Gastroesophageal sphincter (tissue), 3 donors: ENCODE data around the gene NR2E3.

Source experiments
- EP300 ChIP-seq: sonication (generic); formaldehyde crosslinking; IDR thresholded peaks from one replicate; pipeline ENCODE4 v1.6.1; 2017; ENCODE audit warnings: antibody characterized with exemption, mild to moderate bottlenecking
- POLR2A ChIP-seq, 2 donors: fragments of 450-650 bp; IDR thresholded peaks; one replicate each; pipeline ENCODE4 v1.6.1; 2017; ENCODE audit warnings: antibody characterized with exemption in 2 of 2, mild to moderate bottlenecking in 2 of 2, moderate library complexity in 1 of 2
- POLR2AphosphoS5 ChIP-seq: sonication (generic); formaldehyde crosslinking; IDR thresholded peaks from one replicate; pipeline ENCODE4 v1.6.1; 2017; ENCODE audit warnings: antibody characterized with exemption
- TF ChIP-seq, protein P1 (sequence below), 4 experiments: fragments of 200-600 bp in 2 of 4; fragments of 450-650 bp in 2 of 4; sonication (generic) in 1 of 4; IDR thresholded peaks; one replicate each; pipeline ENCODE4 v1.5.1; 2017 to 2019; ENCODE audit warnings: antibody characterized with exemption in 4 of 4, mild to moderate bottlenecking in 2 of 4, moderate library complexity in 2 of 4

DNA sequence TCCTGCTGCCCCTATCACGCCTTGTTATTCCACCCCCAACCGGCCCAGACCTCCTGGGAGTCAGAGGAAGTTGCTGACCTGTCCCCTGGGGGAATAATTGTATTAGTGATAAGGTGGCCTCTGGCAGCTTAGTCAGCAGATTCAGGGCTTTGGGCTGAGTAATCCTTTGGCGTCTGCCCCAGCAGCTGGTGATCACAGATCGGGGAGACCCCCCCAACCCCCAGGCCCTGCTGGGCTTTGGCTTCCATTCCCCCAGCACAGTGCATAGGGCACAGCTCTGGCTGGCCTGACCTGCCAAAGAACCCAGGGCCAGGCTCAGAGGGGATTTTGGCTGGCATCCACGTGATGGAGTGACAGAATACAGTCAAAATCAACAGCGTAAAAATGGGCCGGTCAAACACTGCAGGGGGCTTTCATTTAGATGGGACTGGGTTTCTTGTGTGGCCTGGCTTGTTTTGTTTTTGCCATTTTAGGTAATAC, 3.9 kb upstream of the NR2E3 start:
- TF ChIP-seq EP300 (no peak), POLR2A (IDR thresholded peaks at IDR 0.05) (no peak), POLR2AphosphoS5 (no peak)
- TF ChIP-seq, protein P1, sequence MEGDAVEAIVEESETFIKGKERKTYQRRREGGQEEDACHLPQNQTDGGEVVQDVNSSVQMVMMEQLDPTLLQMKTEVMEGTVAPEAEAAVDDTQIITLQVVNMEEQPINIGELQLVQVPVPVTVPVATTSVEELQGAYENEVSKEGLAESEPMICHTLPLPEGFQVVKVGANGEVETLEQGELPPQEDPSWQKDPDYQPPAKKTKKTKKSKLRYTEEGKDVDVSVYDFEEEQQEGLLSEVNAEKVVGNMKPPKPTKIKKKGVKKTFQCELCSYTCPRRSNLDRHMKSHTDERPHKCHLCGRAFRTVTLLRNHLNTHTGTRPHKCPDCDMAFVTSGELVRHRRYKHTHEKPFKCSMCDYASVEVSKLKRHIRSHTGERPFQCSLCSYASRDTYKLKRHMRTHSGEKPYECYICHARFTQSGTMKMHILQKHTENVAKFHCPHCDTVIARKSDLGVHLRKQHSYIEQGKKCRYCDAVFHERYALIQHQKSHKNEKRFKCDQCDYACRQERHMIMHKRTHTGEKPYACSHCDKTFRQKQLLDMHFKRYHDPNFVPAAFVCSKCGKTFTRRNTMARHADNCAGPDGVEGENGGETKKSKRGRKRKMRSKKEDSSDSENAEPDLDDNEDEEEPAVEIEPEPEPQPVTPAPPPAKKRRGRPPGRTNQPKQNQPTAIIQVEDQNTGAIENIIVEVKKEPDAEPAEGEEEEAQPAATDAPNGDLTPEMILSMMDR (IDR thresholded peaks at IDR 0.05), result no peak
